Measurements from ENCODE around the gene PRM3.

PRM3 gene

GRCh38 chr16:11242658-11243057 is 30.8 kb downstream of the PRM3 start:
- DNase-seq: peak; percentile 20

- DNase-seq: no peak
Measured at GRCh38 chr16:11241480-11242204, 31.8 kb downstream of the PRM3 start.

- no peak for DNase-seq
Measured at GRCh38 chr16:11240636-11241473, 32.6 kb downstream of the PRM3 start.

GRCh38 chr16:11239644-11240632 is 33.5 kb downstream of the PRM3 start:
- DNase-seq: no peak

- DNase-seq: no peak
Measured at GRCh38 chr16:11238272-11239202, 34.9 kb downstream of the PRM3 start.

GRCh38 chr16:11236461-11237254 is 36.8 kb downstream of the PRM3 start:
- DNase-seq: no peak

- peak; percentile 15 for DNase-seq
Measured at GRCh38 chr16:11235703-11235991, 37.8 kb downstream of the PRM3 start.

GRCh38 chr16:11234884-11235702 is 38.3 kb downstream of the PRM3 start:
- DNase-seq: no peak

GRCh38 chr16:11233727-11234376 is 39.6 kb downstream of the PRM3 start:
- DNase-seq: no peak

GRCh38 chr16:11232852-11233726 is 40.3 kb downstream of the PRM3 start:
- DNase-seq: no peak

- no peak for DNase-seq
Measured at GRCh38 chr16:11232302-11232851, 41.1 kb downstream of the PRM3 start.

GRCh38 chr16:11231367-11231970 is 42.0 kb downstream of the PRM3 start:
- no peak for DNase-seq

GRCh38 chr16:11229906-11230305 is 43.5 kb downstream of the PRM3 start:
- no peak for DNase-seq

GRCh38 chr16:11229432-11229831 is 44.0 kb downstream of the PRM3 start:
- no peak for DNase-seq

- DNase-seq: no peak
Measured at GRCh38 chr16:11225677-11226549, 47.5 kb downstream of the PRM3 start.

GRCh38 chr16:11224894-11225676 is 48.3 kb downstream of the PRM3 start:
- DNase-seq: no peak

Measured in NCI-H526 treated with DMSO at 0.1 percent for 48 hours (cell line).